Adrenal gland (tissue), 12 donors: ENCODE results near the gene MOSPD2. TPM values are rescaled to one million over a fixed set of nuclear protein-coding genes. Genes with fewer than 3 reads are reported as not detected.

ENCODE experiments used
- DNase-seq, 7 donors: peaks; one replicate each; pipeline ENCODE4 v3.0.0-alpha.2; 2019 to 2020
- H3K27ac ChIP-seq, 5 donors: fragments of 200-600 bp; sonication (generic) in 4 of 5; 1 replicate in 3 of 5; 2 replicates in 2 of 5; pipeline versions ENCODE4 v1.5.1 to v1.8.0; 2016 to 2020; ENCODE audit warnings: mild to moderate bottlenecking in 1 of 5
- H3K27me3 ChIP-seq: fragments of 200-600 bp; 2 replicates; pipeline ENCODE4 v1.8.0; 2021
- H3K36me3 ChIP-seq, 2 donors: fragments of 200-600 bp; replicated peaks in 1 of 2; 1 replicate in 1 of 2; 2 replicates in 1 of 2; pipeline versions ENCODE4 v1.5.1 to v1.8.0; 2018 to 2022
- H3K4me1 ChIP-seq, 2 donors: fragments of 200-600 bp; replicated peaks in 1 of 2; 1 replicate in 1 of 2; 2 replicates in 1 of 2; pipeline versions ENCODE4 v1.5.1 to v1.8.0; 2018 to 2021
- H3K4me3 ChIP-seq, 4 donors: fragments of 200-600 bp; sonication (generic) in 3 of 4; one replicate each; pipeline ENCODE4 v1.5.1; 2016 to 2018
- H3K9me3 ChIP-seq, 3 donors: fragments of 200-600 bp; sonication (generic) in 1 of 3; replicated peaks in 1 of 3; 1 replicate in 2 of 3; 2 replicates in 1 of 3; pipeline versions ENCODE4 v1.5.1 to v1.8.0; 2016 to 2021
- POLR2A ChIP-seq, 2 donors: fragments of 450-650 bp; IDR thresholded peaks; one replicate each; pipeline ENCODE4 v1.6.1; 2017; ENCODE audit warnings: antibody characterized with exemption in 2 of 2, mild to moderate bottlenecking in 2 of 2, moderate library complexity in 1 of 2
- WGBS, 4 donors: extraction: QIAGEN DNeasy Blood & Tissue Kit in 2 of 4; methylation state at CpG; one replicate each; pipeline versions ENCODE4 v1.1.5 to v1.1.7; 2013 to 2017; 5-methylcytosine and 5-hydroxymethylcytosine counted together
- intact Hi-C, 2 donors: fragments of 100-400 bp; cut with DNase I; formaldehyde crosslinking; loops; one replicate each; pipeline versions ENCODE4 v1.14.1 to v1.15.0; 2022 to 2023
- polyA plus RNA-seq, 3 donors: library from polyadenylated mRNA; stranded (reverse); fragments of 200-250 nt in 2 of 3; fragments of 350-450 nt in 1 of 3; fragmentation: Illumina TruSeq in 1 of 3; extraction: RNeasy Lipid Tissue Mini Kit (QIAGEN cat#74804) in 1 of 3; gene quantifications; one replicate each; pipeline ENCODE4 v1.2.3, GENCODE V29; 2013 to 2014
- total RNA-seq, 9 donors: library from RNA; depleted of rRNA in 4 of 9; stranded (reverse); fragments of >200 nt in 4 of 9; fragments of 120-200 nt in 1 of 9; fragmentation: NEBNext Ultra II Directional in 1 of 9; extraction: Animal tissue kit (Norgen Biotek cat#: 25700) in 1 of 9; gene quantifications; one replicate each; pipeline versions ENCODE4 v1.1.0 to v1.2.4, GENCODE V29; 2013 to 2023
- TF ChIP-seq, protein P1 (sequence below), 6 experiments: fragments of 450-650 bp in 4 of 6; fragments of 200-600 bp in 2 of 6; sonication (generic) in 1 of 6; IDR thresholded peaks; 1 replicate in 5 of 6; 2 replicates in 1 of 6; pipeline versions ENCODE4 v1.5.1 to v1.8.0; 2016 to 2021; ENCODE audit warnings: antibody characterized with exemption in 6 of 6, mild to moderate bottlenecking in 2 of 6, moderate library complexity in 1 of 6
- donor health status: healthy with polysubstance abuse.
- donor health status: Bipolar disorder and iron deficiency.
- donor health status: DM: yes; HTN: yes; CAD: no.
- donor health status: DM: no; HTN: no; CAD: no.
- donor health status: DM: no; HTN: no; CAD: no.
- donor health status: DM: yes; HTN: yes; CAD: no.

The MOSPD2 gene
- total and polyA plus RNA-seq, 12 donors = 2.8 to 29.0 (median 12.4) TPM

DNA sequence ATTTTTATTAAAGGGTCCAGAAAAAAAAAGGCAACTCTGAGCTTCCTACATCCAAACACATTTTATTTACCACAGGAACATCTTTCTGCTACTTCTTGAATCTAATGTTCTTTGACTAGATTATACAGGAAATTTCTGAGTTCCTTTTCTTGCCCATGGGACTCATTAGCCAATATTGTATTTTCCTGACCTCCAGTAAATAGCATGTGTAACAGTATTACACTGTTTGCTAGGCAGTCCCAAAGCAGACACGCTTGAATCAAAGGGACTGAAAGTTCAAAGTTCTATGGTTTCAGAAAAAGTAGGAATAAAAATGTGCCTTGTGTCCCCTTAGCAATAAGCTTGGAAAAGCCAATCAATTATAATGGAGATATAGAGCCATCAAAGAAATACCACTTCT, 57.4 kb downstream of the MOSPD2 start:
- intact Hi-C loops = no loop called here
- H3K27me3 ChIP-seq = peaks cover 5% of the 10 kb centered on the region
- no peak for DNase-seq
- H3K27ac ChIP-seq = no peak overlapping the region
- no peak overlapping the region for H3K4me3 ChIP-seq
- no peaks in the 10 kb centered on the region for H3K36me3 ChIP-seq
- no peaks in the 10 kb centered on the region for H3K9me3 ChIP-seq
- no peaks in the 10 kb centered on the region for H3K4me1 ChIP-seq
- WGBS, 4 donors = 57 to 64% (median 62%) methylated on average over 1 of the region's 1 CpG
- TF ChIP-seq, protein P1, sequence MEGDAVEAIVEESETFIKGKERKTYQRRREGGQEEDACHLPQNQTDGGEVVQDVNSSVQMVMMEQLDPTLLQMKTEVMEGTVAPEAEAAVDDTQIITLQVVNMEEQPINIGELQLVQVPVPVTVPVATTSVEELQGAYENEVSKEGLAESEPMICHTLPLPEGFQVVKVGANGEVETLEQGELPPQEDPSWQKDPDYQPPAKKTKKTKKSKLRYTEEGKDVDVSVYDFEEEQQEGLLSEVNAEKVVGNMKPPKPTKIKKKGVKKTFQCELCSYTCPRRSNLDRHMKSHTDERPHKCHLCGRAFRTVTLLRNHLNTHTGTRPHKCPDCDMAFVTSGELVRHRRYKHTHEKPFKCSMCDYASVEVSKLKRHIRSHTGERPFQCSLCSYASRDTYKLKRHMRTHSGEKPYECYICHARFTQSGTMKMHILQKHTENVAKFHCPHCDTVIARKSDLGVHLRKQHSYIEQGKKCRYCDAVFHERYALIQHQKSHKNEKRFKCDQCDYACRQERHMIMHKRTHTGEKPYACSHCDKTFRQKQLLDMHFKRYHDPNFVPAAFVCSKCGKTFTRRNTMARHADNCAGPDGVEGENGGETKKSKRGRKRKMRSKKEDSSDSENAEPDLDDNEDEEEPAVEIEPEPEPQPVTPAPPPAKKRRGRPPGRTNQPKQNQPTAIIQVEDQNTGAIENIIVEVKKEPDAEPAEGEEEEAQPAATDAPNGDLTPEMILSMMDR (IDR thresholded peaks at IDR 0.05) = no peak

DNA sequence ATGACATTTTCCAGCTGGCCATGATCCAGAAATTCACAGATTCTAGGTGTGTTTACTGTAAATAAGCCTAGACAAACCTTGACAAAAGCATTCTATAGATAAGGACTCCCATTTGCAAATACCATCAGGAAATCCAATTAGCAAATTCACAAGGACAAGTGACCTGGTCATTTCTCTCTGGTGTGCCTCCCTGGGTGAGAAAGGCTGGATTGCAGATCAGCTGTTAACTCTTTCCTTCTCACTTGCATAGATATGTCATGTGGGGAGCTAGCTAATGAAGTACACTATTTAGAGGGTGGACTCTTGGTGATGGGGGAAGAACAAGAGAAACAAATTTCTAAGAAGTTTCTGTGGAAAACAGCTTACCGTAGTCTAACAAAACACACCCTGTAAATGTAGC, 58.9 kb downstream of the MOSPD2 start:
- Histone ChIP-seq H3K27ac (no peak overlapping the region), H3K4me1 (no peaks in the 10 kb centered on the region), H3K27me3 (peaks cover 5% of the 10 kb centered on the region), H3K4me3 (no peak overlapping the region), H3K36me3 (no peaks in the 10 kb centered on the region), H3K9me3 (no peaks in the 10 kb centered on the region)
- TF ChIP-seq, protein P1 (IDR thresholded peaks at IDR 0.05) = no peak
- TF ChIP-seq POLR2A (IDR thresholded peaks at IDR 0.05) = no peak
- no peak for DNase-seq
- 77 to 100% (median 90%) methylated on average over 1 of the region's 1 CpG for WGBS, 4 donors
- intact Hi-C loops = no loop called here

DNA sequence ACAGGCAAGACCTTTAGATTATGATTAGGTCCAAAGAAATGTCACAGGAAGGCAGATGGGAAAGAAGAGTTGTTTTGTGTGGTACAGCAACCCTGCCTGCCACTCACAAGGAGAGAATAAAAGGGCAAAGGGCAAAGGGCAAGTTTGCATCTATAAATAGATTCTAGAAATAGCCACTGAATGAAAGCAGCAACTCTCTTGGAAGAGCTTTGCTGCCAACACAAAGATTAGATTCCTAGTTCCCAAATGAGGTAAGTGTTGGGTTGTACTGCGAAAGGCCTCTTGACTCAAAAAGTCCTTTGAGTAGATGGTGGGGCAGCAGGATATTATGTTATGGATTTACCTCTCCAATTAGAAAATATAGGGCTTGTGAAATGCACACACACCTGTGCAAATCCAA, 61.2 kb downstream of the MOSPD2 start:
- no peaks in the 10 kb centered on the region for H3K9me3 ChIP-seq
- TF ChIP-seq, protein P1 (IDR thresholded peaks at IDR 0.05) = no peak
- TF ChIP-seq POLR2A (IDR thresholded peaks at IDR 0.05) = no peak
- 57 to 92% (median 63%) methylated on average over 1 of the region's 1 CpG for WGBS, 4 donors
- H3K27me3 ChIP-seq = peaks cover 5% of the 10 kb centered on the region
- no peaks in the 10 kb centered on the region for H3K36me3 ChIP-seq
- no peak overlapping the region for H3K27ac ChIP-seq
- H3K4me3 ChIP-seq = no peak overlapping the region
- no peak for DNase-seq
- H3K4me1 ChIP-seq = no peaks in the 10 kb centered on the region
- intact Hi-C loops = no loop called here

DNA sequence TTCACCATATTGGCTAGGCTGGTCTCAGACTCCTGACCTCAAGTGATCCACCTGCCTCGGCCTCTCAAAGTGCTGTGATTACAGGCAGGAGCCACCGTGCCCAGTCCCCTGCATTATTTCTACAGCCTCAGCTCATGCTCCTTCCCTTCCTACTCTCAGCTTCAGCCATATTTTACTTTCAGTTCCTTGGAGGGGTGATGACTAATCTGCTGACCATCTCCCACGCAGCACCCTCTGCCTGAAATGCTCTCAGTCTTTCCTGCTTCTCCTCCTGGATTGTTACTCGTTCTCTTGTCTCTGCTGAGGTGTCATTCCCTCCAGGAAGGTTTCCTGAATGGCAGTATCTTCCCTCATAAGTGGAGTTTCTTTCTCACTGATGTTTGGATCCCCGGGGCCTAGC, 63.3 kb downstream of the MOSPD2 start:
- no peak overlapping the region for H3K4me3 ChIP-seq
- no peaks in the 10 kb centered on the region for H3K9me3 ChIP-seq
- WGBS, 4 donors = 57 to 72% (median 70%) methylated on average over 5 of the region's 5 CpGs
- intact Hi-C loops = no loop called here
- DNase-seq = peak in 1 of 7 donors; percentile 2
- TF ChIP-seq, protein P1 (IDR thresholded peaks at IDR 0.05) = no peak
- TF ChIP-seq POLR2A (IDR thresholded peaks at IDR 0.05) = no peak
- H3K4me1 ChIP-seq = no peaks in the 10 kb centered on the region
- H3K36me3 ChIP-seq = no peaks in the 10 kb centered on the region
- no peaks in the 10 kb centered on the region for H3K27me3 ChIP-seq
- H3K27ac ChIP-seq = no peak overlapping the region
